ENCODE data around the gene ABHD5.

Gene ABHD5

GRCh38 chr3:43686333-43686699 is 4.4 kb upstream of the ABHD5 start:
- DNase-seq = no peak

GRCh38 chr3:43686700-43687498 is 3.8 kb upstream of the ABHD5 start:
- DNase-seq = no peak

DNA sequence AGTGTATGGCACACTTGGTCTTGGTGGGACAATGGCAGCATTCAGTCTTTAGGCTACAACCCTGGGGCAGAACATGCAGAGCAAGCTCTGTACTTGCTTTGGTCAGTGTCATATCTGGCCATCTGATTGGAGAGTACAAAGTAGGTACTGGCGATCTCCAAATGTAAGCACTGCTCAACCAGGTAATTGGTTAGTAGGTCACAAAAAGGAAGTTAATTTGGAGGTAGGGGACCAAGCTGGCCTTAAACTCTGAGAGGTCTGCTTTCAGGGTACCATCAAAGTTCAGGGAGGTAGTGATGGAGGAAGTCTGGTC is 3.3 kb upstream of the ABHD5 start:
- DNase-seq = no peak

GRCh38 chr3:43688245-43688650 is 2.5 kb upstream of the ABHD5 start:
- DNase-seq = no peak

GRCh38 chr3:43689166-43689565 is 1.6 kb upstream of the ABHD5 start:
- no peak for DNase-seq

DNA sequence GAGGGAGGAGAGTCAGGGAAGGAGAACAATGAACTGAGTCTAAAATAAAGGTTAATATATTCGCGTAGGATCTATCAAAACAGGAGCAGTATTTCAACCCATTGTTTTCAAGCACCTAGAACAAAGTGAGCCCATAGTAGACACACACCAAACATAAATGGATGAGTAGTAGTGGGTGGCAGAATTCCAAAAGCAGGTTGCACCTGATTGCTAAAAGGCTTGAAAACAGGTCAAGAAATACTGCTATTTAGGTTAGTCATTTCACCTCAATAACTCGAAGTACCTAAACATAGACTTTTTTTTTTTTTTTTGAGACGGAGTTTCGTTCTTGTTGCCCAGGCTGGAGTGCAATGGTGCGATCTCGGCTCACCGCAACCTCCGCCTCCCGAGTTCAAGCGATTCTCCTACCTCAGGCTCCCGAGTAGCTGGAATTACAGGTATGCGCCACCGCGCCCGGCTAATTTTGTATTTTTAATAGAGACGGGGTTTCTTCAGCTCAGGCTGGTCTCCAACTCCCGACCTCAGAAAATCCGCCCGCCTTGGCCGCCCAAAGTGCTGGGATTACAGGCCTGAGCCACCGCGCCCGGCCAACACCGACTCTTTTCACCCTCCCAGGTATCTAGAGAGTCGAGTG is 855 bp upstream of the ABHD5 start:
- DNase-seq = no peak

DNA sequence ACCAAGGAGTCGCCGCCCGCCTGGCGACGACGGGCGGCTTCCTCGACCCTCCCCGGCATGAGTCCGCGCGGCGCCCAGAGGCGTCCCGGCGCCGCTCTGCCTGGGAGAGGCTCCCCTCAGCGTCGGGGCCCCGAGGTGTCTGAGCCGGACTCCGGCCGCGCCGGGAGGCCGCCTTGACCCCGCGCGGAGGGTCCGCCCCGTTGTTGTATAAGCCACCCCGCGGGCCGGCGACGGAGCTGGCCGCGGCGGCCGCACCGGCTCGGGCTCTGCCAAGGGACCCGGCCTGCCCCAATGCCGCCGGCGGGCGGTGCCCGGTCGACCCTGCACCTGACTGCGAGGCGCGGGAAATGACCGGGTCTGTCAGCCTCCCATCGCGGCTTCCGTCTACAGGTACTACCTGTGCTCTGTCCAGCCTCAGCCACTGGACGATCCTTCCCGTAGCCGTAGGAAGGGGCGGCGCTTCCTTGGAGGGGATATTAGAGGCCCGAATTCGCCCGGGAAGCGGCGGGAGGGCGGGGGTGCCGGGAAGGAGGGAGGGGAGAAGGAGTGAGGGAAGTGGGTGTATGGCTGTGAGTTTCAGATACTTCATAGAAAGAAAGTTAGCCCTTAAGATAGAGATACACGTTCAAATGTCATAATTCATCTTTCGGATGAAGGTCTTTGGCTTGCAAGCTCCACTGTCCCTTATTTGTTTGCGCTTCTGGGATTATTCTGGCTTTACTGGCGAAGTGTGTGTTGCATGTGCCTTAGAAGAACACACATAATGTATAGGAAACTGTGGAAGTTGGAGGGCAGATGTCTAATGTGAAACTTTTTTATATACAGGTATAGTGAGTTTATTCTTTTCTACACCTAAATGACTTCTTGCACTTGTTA is 620 bp downstream of the ABHD5 start:
- DNase-seq = peak; percentile 79

GRCh38 chr3:43692085-43692855 is 1.5 kb downstream of the ABHD5 start:
- no peak for DNase-seq

DNA sequence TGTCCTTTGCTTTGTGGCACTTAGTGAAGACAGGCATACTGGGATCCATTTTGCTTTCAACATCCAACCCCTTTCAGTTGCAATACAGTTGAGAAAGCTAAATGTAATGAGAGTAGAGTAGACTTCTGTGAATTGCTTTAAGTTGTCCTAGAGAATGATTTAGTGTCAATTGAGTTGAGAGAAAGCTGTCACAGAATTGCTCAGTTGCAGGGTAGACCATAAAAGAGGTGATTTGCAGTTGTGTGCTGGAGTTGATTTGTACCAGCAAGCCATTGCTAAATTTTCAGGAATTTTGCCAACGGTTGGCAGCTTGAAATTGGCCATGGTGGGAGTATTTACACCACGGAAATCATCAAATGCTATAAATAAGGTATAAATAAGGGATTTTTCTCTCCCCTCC is 2.2 kb downstream of the ABHD5 start:
- no peak for DNase-seq

- no peak for DNase-seq
These were observed 2.9 kb downstream of the ABHD5 start for GRCh38 chr3:43693594-43693993.

- DNase-seq = no peak
These were observed 4.7 kb downstream of the ABHD5 start for GRCh38 chr3:43695443-43695842.

- DNase-seq = no peak
These were observed 5.1 kb downstream of the ABHD5 start for GRCh38 chr3:43695863-43696262.

DNA sequence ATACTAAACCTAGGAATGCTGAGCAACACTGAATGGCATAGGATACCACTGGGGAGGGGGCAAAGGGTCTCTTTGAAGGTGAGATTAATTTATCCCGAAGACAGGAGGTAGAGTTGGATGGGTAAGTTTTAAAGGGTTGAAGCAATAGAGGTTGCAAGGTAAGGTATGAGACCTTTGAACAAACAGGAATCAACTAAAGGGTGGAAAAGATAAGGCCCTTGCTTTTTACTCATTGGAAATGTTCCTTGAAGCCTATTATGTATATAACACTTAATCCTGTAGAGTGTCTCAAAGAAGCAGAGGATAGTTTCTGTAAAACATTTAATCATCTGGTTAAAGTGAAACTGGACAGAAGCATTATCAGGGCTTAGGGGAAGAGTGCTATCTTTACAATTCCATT is 5.7 kb downstream of the ABHD5 start:
- DNase-seq = no peak

DNA sequence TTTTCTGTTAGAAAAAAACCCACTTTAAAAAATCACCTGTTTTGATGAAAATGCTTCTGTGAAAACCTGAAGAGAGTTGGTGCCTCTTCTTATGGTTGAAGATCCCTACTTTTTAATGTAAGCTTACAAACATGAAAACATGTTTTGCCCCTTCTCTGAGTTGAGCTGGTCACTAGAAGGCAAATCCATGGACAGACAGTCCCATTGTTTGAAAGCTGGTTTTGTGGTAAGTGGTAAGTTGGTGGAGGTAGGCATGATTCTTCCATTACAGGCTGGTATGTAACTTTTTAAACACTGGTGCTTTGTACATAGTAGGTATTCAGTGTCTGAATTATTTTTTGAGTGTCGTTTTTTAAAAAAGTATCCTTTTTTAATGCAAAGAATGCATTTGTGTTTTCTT is 6.1 kb downstream of the ABHD5 start:
- DNase-seq = no peak

DNA sequence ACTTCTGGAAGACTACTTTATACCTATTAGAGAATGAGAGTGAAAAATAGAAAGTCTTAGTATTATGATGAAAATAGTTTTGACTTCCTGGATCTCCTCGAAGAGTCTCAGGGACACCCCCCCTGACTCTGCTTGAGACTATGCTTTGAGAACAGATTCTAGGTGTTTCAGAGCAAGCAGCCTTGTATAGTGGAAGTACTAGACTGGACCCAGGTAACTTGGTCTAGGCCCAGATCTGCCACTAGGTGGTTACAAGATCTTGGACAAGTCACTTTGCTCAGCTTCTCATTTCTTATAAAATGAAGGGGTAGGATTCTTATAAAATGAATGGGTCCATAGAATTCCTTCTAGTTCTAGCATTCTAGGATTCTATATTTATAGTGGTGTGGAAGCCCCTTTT is 9.1 kb downstream of the ABHD5 start:
- DNase-seq = no peak

- no peak for DNase-seq
These were observed 14.0 kb downstream of the ABHD5 start for GRCh38 chr3:43704697-43705096.

DNA sequence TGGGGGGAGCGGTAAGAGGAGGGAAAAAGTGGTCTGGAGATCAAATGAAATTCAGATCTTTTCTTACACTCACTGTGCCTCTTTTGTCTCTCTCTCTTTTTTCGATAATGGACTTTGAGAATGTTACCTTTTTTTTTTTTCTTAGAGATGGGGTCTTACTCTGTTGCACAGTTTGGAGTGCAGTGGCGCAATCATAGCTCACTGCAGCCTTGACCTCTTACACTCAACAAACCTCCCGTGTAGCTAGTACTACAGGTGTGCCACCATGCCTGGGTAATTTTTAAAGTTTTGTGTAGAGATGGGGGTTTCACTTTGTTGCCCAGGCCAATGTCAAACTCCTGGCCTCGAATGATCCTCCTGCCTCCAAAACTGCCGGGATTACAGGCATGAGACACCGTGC is 15.6 kb downstream of the ABHD5 start:
- DNase-seq = no peak

GRCh38 chr3:43707266-43707665 is 16.5 kb downstream of the ABHD5 start:
- DNase-seq = no peak

DNA sequence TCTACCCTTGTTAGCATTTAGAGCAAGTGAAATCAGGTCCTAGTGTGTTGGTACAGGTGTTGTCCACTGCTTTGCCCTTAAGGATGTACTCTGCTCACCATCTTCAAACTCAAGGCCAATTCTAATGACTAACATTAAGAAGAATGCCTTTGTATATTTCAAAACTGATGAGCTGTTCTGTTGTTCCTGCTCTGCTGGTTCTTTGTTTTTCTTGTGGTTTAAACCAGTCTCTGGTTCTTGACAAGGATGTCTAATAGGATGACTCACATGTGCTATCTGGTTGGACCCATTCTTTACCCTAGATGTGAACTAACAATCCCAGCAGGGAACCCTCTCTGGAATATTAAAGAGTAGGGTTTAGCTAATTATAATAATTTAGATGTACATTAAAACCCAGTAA is 17.3 kb downstream of the ABHD5 start:
- DNase-seq = no peak

DNA sequence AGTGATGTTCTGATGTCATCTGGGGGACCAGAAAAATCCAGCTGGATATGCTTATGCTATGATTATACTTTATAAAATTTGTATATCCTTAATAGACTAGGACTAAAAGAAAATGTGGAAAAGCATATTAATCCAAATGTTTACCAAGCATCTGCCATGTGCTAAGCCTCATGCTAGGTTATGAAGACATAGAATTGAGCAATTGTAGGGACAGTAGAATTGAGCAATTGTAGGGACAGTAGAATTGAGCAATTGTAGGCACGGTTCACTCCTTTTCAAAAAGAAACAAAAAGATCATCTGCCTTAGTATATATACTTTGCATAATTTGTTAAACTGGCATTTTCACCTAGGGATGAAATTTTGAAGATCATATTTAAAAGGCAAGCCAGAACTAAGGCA is 18.3 kb downstream of the ABHD5 start:
- no peak for DNase-seq

GRCh38 chr3:43710607-43711006 is 19.9 kb downstream of the ABHD5 start:
- DNase-seq = no peak

GRCh38 chr3:43718296-43718695 is 27.6 kb downstream of the ABHD5 start:
- no peak for DNase-seq

DNA sequence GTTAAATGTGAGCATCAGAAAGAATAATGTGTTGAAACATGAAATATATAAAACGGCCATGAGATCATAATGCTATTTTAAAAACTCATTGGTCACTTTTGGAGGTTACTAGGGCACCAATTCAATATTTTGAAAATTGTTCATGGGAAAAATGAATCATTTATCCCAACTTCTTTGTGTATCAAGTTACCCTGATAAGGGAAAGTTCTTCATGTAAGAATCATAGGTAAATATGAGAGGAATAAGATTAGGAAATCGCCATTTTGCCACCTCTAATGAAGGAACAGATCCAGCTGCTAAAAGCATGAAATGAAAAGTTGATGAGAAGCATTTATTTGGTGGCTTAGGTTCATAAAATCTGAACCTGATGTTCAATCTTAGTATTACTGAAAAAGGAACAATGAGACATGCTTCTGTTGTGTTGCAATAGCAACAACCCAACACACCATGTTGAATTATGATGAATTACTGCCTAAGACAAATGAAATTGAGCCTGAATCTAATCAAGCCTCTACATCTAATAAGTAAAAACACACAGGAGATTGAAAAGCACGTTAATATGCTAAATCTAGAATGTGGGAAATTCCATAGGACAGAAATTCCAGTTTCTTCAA is 32.5 kb downstream of the ABHD5 start:
- no peak for DNase-seq

All from femur (tissue), 1 donor.